Adrenal gland (tissue), 19 donors: Measurements from ENCODE around the gene TRIM69. TPM values are rescaled to one million over a fixed set of nuclear protein-coding genes. Genes with fewer than 3 reads are reported as not detected.
"Not testable (repeated sequence)": the region's sequence is repeated elsewhere in the genome, so short reads cannot be mapped to it uniquely, and the experiment has no call there.

ENCODE experiments used
- DNase-seq, 7 donors: peaks; one replicate each; pipeline ENCODE4 v3.0.0-alpha.2; 2019 to 2020
- H3K27ac ChIP-seq, 5 donors: fragments of 200-600 bp; sonication (generic) in 4 of 5; 1 replicate in 3 of 5; 2 replicates in 2 of 5; pipeline versions ENCODE4 v1.5.1 to v1.8.0; 2016 to 2020; ENCODE audit warnings: mild to moderate bottlenecking in 1 of 5
- H3K27me3 ChIP-seq: fragments of 200-600 bp; 2 replicates; pipeline ENCODE4 v1.8.0; 2021
- H3K36me3 ChIP-seq, 2 donors: fragments of 200-600 bp; replicated peaks in 1 of 2; 1 replicate in 1 of 2; 2 replicates in 1 of 2; pipeline versions ENCODE4 v1.5.1 to v1.8.0; 2018 to 2022
- H3K4me1 ChIP-seq, 2 donors: fragments of 200-600 bp; replicated peaks in 1 of 2; 1 replicate in 1 of 2; 2 replicates in 1 of 2; pipeline versions ENCODE4 v1.5.1 to v1.8.0; 2018 to 2021
- H3K4me3 ChIP-seq, 4 donors: fragments of 200-600 bp; sonication (generic) in 3 of 4; one replicate each; pipeline ENCODE4 v1.5.1; 2016 to 2018
- H3K9me3 ChIP-seq, 3 donors: fragments of 200-600 bp; sonication (generic) in 1 of 3; replicated peaks in 1 of 3; 1 replicate in 2 of 3; 2 replicates in 1 of 3; pipeline versions ENCODE4 v1.5.1 to v1.8.0; 2016 to 2021
- CTCF ChIP-seq, 6 experiments: fragments of 450-650 bp in 4 of 6; fragments of 200-600 bp in 2 of 6; sonication (generic) in 1 of 6; IDR thresholded peaks; 1 replicate in 5 of 6; 2 replicates in 1 of 6; pipeline versions ENCODE4 v1.5.1 to v1.8.0; 2016 to 2021; ENCODE audit warnings: antibody characterized with exemption in 6 of 6, mild to moderate bottlenecking in 2 of 6, moderate library complexity in 1 of 6
- POLR2A ChIP-seq, 2 donors: fragments of 450-650 bp; IDR thresholded peaks; one replicate each; pipeline ENCODE4 v1.6.1; 2017; ENCODE audit warnings: antibody characterized with exemption in 2 of 2, mild to moderate bottlenecking in 2 of 2, moderate library complexity in 1 of 2
- WGBS, 4 donors: extraction: QIAGEN DNeasy Blood & Tissue Kit in 2 of 4; methylation state at CpG; one replicate each; pipeline versions ENCODE4 v1.1.5 to v1.1.7; 2013 to 2017; 5-methylcytosine and 5-hydroxymethylcytosine counted together
- intact Hi-C, 2 donors: fragments of 100-400 bp; cut with DNase I; formaldehyde crosslinking; loops; one replicate each; pipeline versions ENCODE4 v1.14.1 to v1.15.0; 2022 to 2023
- long read RNA-seq, 10 donors: library from polyadenylated mRNA in 3 of 10; unstranded in 2 of 10; stranded (forward) in 1 of 10; transcript quantifications; one replicate each; pipeline ENCODE4 v2.0.0 and lab custom pipeline, GENCODE V29; 2021 to 2026
- polyA plus RNA-seq, 3 donors: library from polyadenylated mRNA; stranded (reverse); fragments of 200-250 nt in 2 of 3; fragments of 350-450 nt in 1 of 3; fragmentation: Illumina TruSeq in 1 of 3; extraction: RNeasy Lipid Tissue Mini Kit (QIAGEN cat#74804) in 1 of 3; gene quantifications; one replicate each; pipeline ENCODE4 v1.2.3, GENCODE V29; 2013 to 2014
- total RNA-seq, 9 donors: library from RNA; depleted of rRNA in 4 of 9; stranded (reverse); fragments of >200 nt in 4 of 9; fragments of 120-200 nt in 1 of 9; fragmentation: NEBNext Ultra II Directional in 1 of 9; extraction: Animal tissue kit (Norgen Biotek cat#: 25700) in 1 of 9; gene quantifications; one replicate each; pipeline versions ENCODE4 v1.1.0 to v1.2.4, GENCODE V29; 2013 to 2023
- donor health status: healthy with polysubstance abuse.
- donor health status: Bipolar disorder and iron deficiency.
- donor health status: DM: yes; HTN: yes; CAD: no.
- donor health status: DM: no; HTN: no; CAD: no.
- donor health status: DM: no; HTN: no; CAD: no.
- donor health status: DM: yes; HTN: yes; CAD: no.

TRIM69 gene, protein sequence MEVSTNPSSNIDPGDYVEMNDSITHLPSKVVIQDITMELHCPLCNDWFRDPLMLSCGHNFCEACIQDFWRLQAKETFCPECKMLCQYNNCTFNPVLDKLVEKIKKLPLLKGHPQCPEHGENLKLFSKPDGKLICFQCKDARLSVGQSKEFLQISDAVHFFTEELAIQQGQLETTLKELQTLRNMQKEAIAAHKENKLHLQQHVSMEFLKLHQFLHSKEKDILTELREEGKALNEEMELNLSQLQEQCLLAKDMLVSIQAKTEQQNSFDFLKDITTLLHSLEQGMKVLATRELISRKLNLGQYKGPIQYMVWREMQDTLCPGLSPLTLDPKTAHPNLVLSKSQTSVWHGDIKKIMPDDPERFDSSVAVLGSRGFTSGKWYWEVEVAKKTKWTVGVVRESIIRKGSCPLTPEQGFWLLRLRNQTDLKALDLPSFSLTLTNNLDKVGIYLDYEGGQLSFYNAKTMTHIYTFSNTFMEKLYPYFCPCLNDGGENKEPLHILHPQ
- total RNA-seq (10 to 100 TPM in 7 of 9 donors, 1 to 10 TPM in 2; 7.2 to 38.8 (median 18.2) TPM), polyA plus RNA-seq (10 to 100 TPM; 16.9 to 34.7 (median 18.3) TPM)
- long read RNA-seq, donor 1, partial matches to known transcripts = 0 of 4 reads
- long read RNA-seq, donor 1, other reads (novel, unspliced or antisense) = 0 of 4 reads
- long read RNA-seq, donor 2, transcript TRIM69-207 (2 exons, 3,190 nt) = major isoform, 7 of 7 reads
- long read RNA-seq, donor 2, partial matches to known transcripts = 0 of 7 reads
- long read RNA-seq, donor 2, other reads (novel, unspliced or antisense) = 0 of 7 reads
- long read RNA-seq, donor 3, transcript TRIM69-207 (2 exons, 3,190 nt) = major isoform, 5 of 13 reads
- long read RNA-seq, donor 3, partial matches to known transcripts = 8 of 13 reads
- long read RNA-seq, donor 3, other reads (novel, unspliced or antisense) = 0 of 13 reads
- long read RNA-seq, donor 4, transcript TRIM69-207 (2 exons, 3,190 nt) = major isoform, 16 of 21 reads
- long read RNA-seq, donor 4, partial matches to known transcripts = 0 of 21 reads
- long read RNA-seq, donor 4, other reads (novel, unspliced or antisense) = 4 of 21 reads
- long read RNA-seq, donor 5, transcript TRIM69-207 (2 exons, 3,190 nt) = major isoform, 23 of 28 reads
- long read RNA-seq, donor 5, partial matches to known transcripts = 0 of 28 reads
- long read RNA-seq, donor 5, other reads (novel, unspliced or antisense) = 4 of 28 reads
- long read RNA-seq, donor 6, transcript TRIM69-207 (2 exons, 3,190 nt) = major isoform, 15 of 16 reads
- long read RNA-seq, donor 6, partial matches to known transcripts = 0 of 16 reads
- long read RNA-seq, donor 6, other reads (novel, unspliced or antisense) = 0 of 16 reads
- long read RNA-seq, donor 7, partial matches to known transcripts = 0 of 4 reads
- long read RNA-seq, donor 7, other reads (novel, unspliced or antisense) = 0 of 4 reads
- long read RNA-seq, donor 8, transcript TRIM69-207 (2 exons, 3,190 nt) = major isoform, 6 of 6 reads
- long read RNA-seq, donor 8, partial matches to known transcripts = 0 of 6 reads
- long read RNA-seq, donor 8, other reads (novel, unspliced or antisense) = 0 of 6 reads
- long read RNA-seq, donor 9, partial matches to known transcripts = 0 of 4 reads
- long read RNA-seq, donor 9, other reads (novel, unspliced or antisense) = 0 of 4 reads
- long read RNA-seq, donor 10, partial matches to known transcripts = 0 of 4 reads
- long read RNA-seq, donor 10, other reads (novel, unspliced or antisense) = 0 of 4 reads

- WGBS, 4 donors = 75 to 84% (median 76%) methylated on average over 3 of the region's 3 CpGs
- no peak for TF ChIP-seq CTCF (IDR thresholded peaks at IDR 0.05)
- TF ChIP-seq POLR2A (IDR thresholded peaks at IDR 0.05) = no peak
- intact Hi-C loops = loop anchor here (5.0 to 10.0 kb wide), 3 partner anchors 69 to 161 kb away; partner anchors contain the start of gene SPG11 (in 1 of the 2)
Observed at GRCh38 chr15:44736181-44736765, at the start of gene TRIM69. TRIM69 (plus strand) TSS chr15:44736528; CDS start chr15:44736705, 177 bp downstream.

GRCh38 chr15:44689318-44689717, 47.0 kb upstream of the TRIM69 start:
- H3K4me1 ChIP-seq, H3K36me3 ChIP-seq, H3K27ac ChIP-seq, DNase-seq, H3K27me3 ChIP-seq, H3K9me3 ChIP-seq, intact Hi-C loops, H3K4me3 ChIP-seq: not testable (repeated sequence)
- whole genome bisulfite sequencing, 4 donors = 78 to 90% (median 80%) methylated on average over 1 to 2 of the region's 2 CpGs

More at GRCh38 chr15:44736181-44736765, at the start of gene TRIM69:
- peaks cover 0 to 5% of the 10 kb centered on the region in 2 donors for H3K4me1 ChIP-seq
- peaks cover 0 to 6% of the 10 kb centered on the region in 2 donors for H3K36me3 ChIP-seq
- H3K9me3 ChIP-seq = no peaks in the 10 kb centered on the region
- DNase-seq = no peak
- H3K4me3 ChIP-seq = no peak within 1 kb of the TSS
- peak within 1 kb of the TSS in 4 of 5 donors; percentile 26 to 78 (median 42) for H3K27ac ChIP-seq
- no peaks in the 10 kb centered on the region for H3K27me3 ChIP-seq

- DNase-seq, H3K27ac ChIP-seq, H3K9me3 ChIP-seq, H3K36me3 ChIP-seq, H3K4me1 ChIP-seq, intact Hi-C loops, H3K27me3 ChIP-seq, H3K4me3 ChIP-seq: not testable (repeated sequence)
- 50 to 71% (median 65%) methylated on average over 1 of the region's 1 CpG for WGBS, 4 donors
Observed at GRCh38 chr15:44690245-44690644, 46.1 kb upstream of the TRIM69 start.

- Histone ChIP-seq H3K9me3 (no peaks in the 10 kb centered on the region), H3K27ac (no peak overlapping the region), H3K36me3 (no peaks in the 10 kb centered on the region), H3K27me3 (no peaks in the 10 kb centered on the region), H3K4me3 (no peak overlapping the region), H3K4me1 (no peaks in the 10 kb centered on the region)
- intact Hi-C loops = no loop called here
- no peak for DNase-seq
- WGBS, 4 donors = 86 to 100% (median 99%) methylated on average over 1 of the region's 1 CpG
- TF ChIP-seq POLR2A (IDR thresholded peaks at IDR 0.05) (no peak), CTCF (IDR thresholded peaks at IDR 0.05) (no peak)
Observed at GRCh38 chr15:44692659-44693058, 43.7 kb upstream of the TRIM69 start.
